Panc1 (cell line): ENCODE results near the gene NPHP3. TPM values are rescaled to one million over a fixed set of nuclear protein-coding genes. Genes with fewer than 3 reads are reported as not detected.

ENCODE experiments used
- ATAC-seq: fragments of 200-7000 bp; cut with Tn5 transposase; 2 replicates; pipeline ENCODE4 v1.9.1; 2020; ENCODE audit warnings: mild to moderate bottlenecking, moderate library complexity
- BruUV-seq: library from RNA; stranded (reverse); fragments of 400-500 nt; replicated peaks from 2 replicates; lab custom pipeline; 2021; lab: Mats Ljungman, UMichigan
- CTCF ChIA-PET: fragments of 300-600 bp; sonication (Branson Sonifier 250); formaldehyde crosslinking; loops from one replicate; lab custom pipeline; 2022; ENCODE audit warnings: antibody characterized with exemption; lab: Charles Lee
- POLR2A ChIA-PET: fragments of 300-600 bp; sonication (Branson Sonifier 250); formaldehyde crosslinking; loops from one replicate; lab custom pipeline; 2022; ENCODE audit warnings: antibody characterized with exemption; lab: Charles Lee
- DNase-seq: peaks from one replicate; pipeline ENCODE4 v3.0.0-alpha.2; 2010; ENCODE audit warnings: low read depth, low spot score
- H3K27ac ChIP-seq: 2 replicates; pipeline ENCODE4 v1.5.1; 2011; ENCODE audit warnings: mild to moderate bottlenecking, low read length, inconsistent platforms
- H3K27me3 ChIP-seq: fragments of 200-500 bp; sonication (Bioruptor generic); 2 replicates; pipeline ENCODE4 v1.6.0; 2014; ENCODE audit warnings: low read length, inconsistent platforms; ENCODE audit not compliant: control insufficient read depth, insufficient read depth
- H3K36me3 ChIP-seq: fragments of 200-500 bp; sonication (Bioruptor generic); 2 replicates; pipeline ENCODE4 v1.5.1; 2014; ENCODE audit warnings: inconsistent platforms, mild to moderate bottlenecking, low read length, moderate library complexity; ENCODE audit not compliant: control insufficient read depth, insufficient read depth
- H3K4me1 ChIP-seq: 2 replicates; pipeline ENCODE4 v1.5.1; 2011; ENCODE audit warnings: inconsistent platforms, mild to moderate bottlenecking, low read length, moderate library complexity; ENCODE audit not compliant: control insufficient read depth, insufficient read depth
- H3K4me3 ChIP-seq, 2 experiments: 2 replicates each; pipeline ENCODE4 v1.5.1; 2011 to 2012; ENCODE audit warnings: low read depth in 2 of 2, low read length in 2 of 2, mild to moderate bottlenecking in 2 of 2, inconsistent platforms in 1 of 2, moderate library complexity in 1 of 2
- H3K9me3 ChIP-seq: fragments of 200-500 bp; sonication (Bioruptor generic); 2 replicates; pipeline ENCODE4 v1.5.1; 2014; ENCODE audit warnings: low read depth, mild to moderate bottlenecking, inconsistent platforms, low read length, moderate library complexity; ENCODE audit not compliant: control insufficient read depth, insufficient read depth
- CTCF ChIP-seq: fragments of 450-650 bp; IDR thresholded peaks from 2 replicates; pipeline ENCODE4 v1.5.1; 2017; ENCODE audit warnings: mild to moderate bottlenecking
- POLR2AphosphoS5 ChIP-seq: IDR thresholded peaks from 2 replicates; pipeline ENCODE4 v1.6.1; 2012; ENCODE audit warnings: mild to moderate bottlenecking, low read depth, low read length, moderate library complexity
- REST ChIP-seq, 2 experiments: IDR thresholded peaks; 2 replicates each; pipeline ENCODE4 v1.6.1; 2011 to 2012; ENCODE audit warnings: low read depth in 2 of 2, control low read depth in 1 of 2, low read length in 1 of 2, mild to moderate bottlenecking in 1 of 2, moderate library complexity in 1 of 2; ENCODE audit not compliant: insufficient read depth in 1 of 2
- SIN3A ChIP-seq: IDR thresholded peaks from 2 replicates; pipeline ENCODE4 v1.6.1; 2012; ENCODE audit warnings: low read depth, mild to moderate bottlenecking, low read length, moderate library complexity, borderline replicate concordance; ENCODE audit not compliant: insufficient read depth
- TCF7L2 ChIP-seq: IDR thresholded peaks from 2 replicates; pipeline ENCODE4 v1.6.1; 2011; ENCODE audit warnings: mild to moderate bottlenecking, low read depth, low read length, inconsistent platforms
- in situ Hi-C: cut with HindIII; loops from 2 replicates; pipeline ENCODE4 v1.10.0; 2016; ENCODE audit warnings: low sequenced_read_pairs, low pct_unique_long_range_greater_than_20kb
- intact Hi-C: fragments of 100-400 bp; cut with micrococcal nuclease; formaldehyde crosslinking; loops from one replicate; pipeline ENCODE4 v1.10.0; 2022; ENCODE audit not compliant: unreplicated experiment
- total RNA-seq: library from RNA; stranded (reverse); gene quantifications from one replicate; pipeline ENCODE4 v1.2.1, GENCODE V29; 2021; ENCODE audit not compliant: unreplicated experiment

The NPHP3 gene
- total RNA-seq, 1 experiment from 2014 or later, result 34.0 TPM

- Histone ChIP-seq H3K27ac (no peak overlapping the region), H3K4me3 (no peak overlapping the region), H3K27me3 (peaks cover 2% of the 10 kb centered on the region; the same call in 1 of the 2 replicates), H3K4me1 (no peaks in the 10 kb centered on the region), H3K9me3 (no peaks in the 10 kb centered on the region), H3K36me3 (no peaks in the 10 kb centered on the region)
- intact Hi-C loops (no loop called here), in situ Hi-C loops (no loop called here)
- no TSS peak for BruUV-seq
- no peak for ATAC-seq
- CTCF ChIA-PET, result no interaction called here
- POLR2A ChIA-PET, result no interaction called here
- TF ChIP-seq SIN3A (no peak), POLR2AphosphoS5 (no peak), TCF7L2 (no peak), REST (IDR thresholded peaks at IDR 0.05; ENCODE audit: insufficient read depth in 1 of 2, low read depth in 2 of 2, low read length in 1 of 2) (no peak), CTCF (no peak)
- DNase-seq, result no peak
These were observed 34.0 kb upstream of the NPHP3 start for GRCh38 chr3:132756108-132756650.

- ChIA-PET CTCF (no interaction called here), POLR2A (no interaction called here)
- in situ Hi-C loops (no loop called here), intact Hi-C loops (no loop called here)
- TF ChIP-seq CTCF (no peak), SIN3A (no peak), TCF7L2 (no peak), POLR2AphosphoS5 (no peak), REST (IDR thresholded peaks at IDR 0.05; ENCODE audit: insufficient read depth in 1 of 2, low read depth in 2 of 2, low read length in 1 of 2) (no peak)
- ATAC-seq, result no peak
- Histone ChIP-seq H3K27ac (no peak overlapping the region), H3K4me1 (no peaks in the 10 kb centered on the region), H3K27me3 (peaks cover 4% of the 10 kb centered on the region), H3K9me3 (no peaks in the 10 kb centered on the region), H3K36me3 (no peaks in the 10 kb centered on the region), H3K4me3 (no peak overlapping the region)
- no TSS peak for BruUV-seq
- no peak for DNase-seq
These were observed 31.7 kb upstream of the NPHP3 start for GRCh38 chr3:132753946-132754345.
